PC-3 (cell line): Measurements from ENCODE around the gene DMGDH. TPM values are rescaled to one million over a fixed set of nuclear protein-coding genes. Genes with fewer than 3 reads are reported as not detected.
"Not testable (repeated sequence)": the region's sequence is repeated elsewhere in the genome, so short reads cannot be mapped to it uniquely, and the experiment has no call there.

Experiments
- ATAC-seq: fragments of 200-7000 bp; cut with Tn5 transposase; 2 replicates; pipeline ENCODE4 v1.9.1; 2020; ENCODE audit warnings: mild to moderate bottlenecking, moderate library complexity
- BruUV-seq: library from RNA; stranded (reverse); fragments of 400-500 nt; replicated peaks from 2 replicates; lab custom pipeline; 2021; lab: Mats Ljungman, UMichigan
- CTCF ChIA-PET: fragments of 300-600 bp; sonication (Branson Sonifier 250); formaldehyde crosslinking; loops from one replicate; lab custom pipeline; 2022; ENCODE audit warnings: antibody characterized with exemption; lab: Charles Lee
- POLR2A ChIA-PET: fragments of 300-600 bp; sonication (Branson Sonifier 250); formaldehyde crosslinking; loops from one replicate; lab custom pipeline; 2022; ENCODE audit warnings: antibody characterized with exemption; ENCODE audit not compliant: unreplicated experiment; lab: Charles Lee
- DNase-seq: peaks from one replicate; pipeline ENCODE4 v3.0.0-alpha.2; 2015
- H2AFZ ChIP-seq: fragments of 300-600 bp; sonication (generic); 2 replicates; pipeline ENCODE4 v1.6.0; 2016; ENCODE audit warnings: antibody characterized with exemption, low read length
- H3F3A ChIP-seq: fragments of 300-600 bp; sonication (generic); one replicate; pipeline ENCODE4 v1.6.0; 2017; ENCODE audit warnings: antibody characterized with exemption, low read length, control low read depth, mild to moderate bottlenecking; ENCODE audit not compliant: unreplicated experiment
- H3K27ac ChIP-seq: fragments of 300-600 bp; sonication (generic); 2 replicates; pipeline ENCODE4 v1.5.1; 2016; ENCODE audit warnings: mild to moderate bottlenecking, low read length
- H3K27me3 ChIP-seq: fragments of 300-600 bp; sonication (generic); 2 replicates; pipeline ENCODE4 v1.6.1; 2016; ENCODE audit warnings: low read length, mixed read lengths
- H3K36me3 ChIP-seq: fragments of 300-600 bp; sonication (generic); 2 replicates; pipeline ENCODE4 v1.6.1; 2016; ENCODE audit warnings: low read depth, mixed run types, low read length, mixed read lengths
- H3K4me1 ChIP-seq: fragments of 300-600 bp; sonication (generic); 2 replicates; pipeline ENCODE4 v1.5.1; 2016; ENCODE audit warnings: low read length; ENCODE audit not compliant: insufficient read depth
- H3K4me2 ChIP-seq: fragments of 300-600 bp; sonication (generic); 2 replicates; pipeline ENCODE4 v1.6.0; 2016; ENCODE audit warnings: low read length
- H3K4me3 ChIP-seq: fragments of 300-600 bp; sonication (generic); 2 replicates; pipeline ENCODE4 v1.5.1; 2016; ENCODE audit warnings: mild to moderate bottlenecking, low read length, mixed read lengths
- H3K79me2 ChIP-seq: fragments of 300-600 bp; sonication (generic); 2 replicates; pipeline ENCODE4 v1.6.1; 2017; ENCODE audit warnings: low read length, mixed read lengths
- H3K9ac ChIP-seq: fragments of 300-600 bp; sonication (generic); 2 replicates; pipeline ENCODE4 v1.6.0; 2016; ENCODE audit warnings: mild to moderate bottlenecking, low read length
- H3K9me2 ChIP-seq: fragments of 300-600 bp; sonication (generic); replicated peaks from 2 replicates; pipeline ENCODE4 v1.6.1; 2016; ENCODE audit warnings: mixed run types, low read length, mixed read lengths
- H3K9me3 ChIP-seq: fragments of 300-600 bp; sonication (generic); 2 replicates; pipeline ENCODE4 v1.6.1; 2016; ENCODE audit warnings: low read length, mixed read lengths
- H4K20me1 ChIP-seq: fragments of 300-600 bp; sonication (generic); 2 replicates; pipeline ENCODE4 v1.6.1; 2016; ENCODE audit warnings: low read length, mixed read lengths
- EZH2 ChIP-seq: fragments of 300-600 bp; sonication (generic); IDR thresholded peaks from one replicate; pipeline ENCODE4 v1.6.1; 2017; ENCODE audit warnings: antibody characterized with exemption, mild to moderate bottlenecking, low read length; ENCODE audit not compliant: unreplicated experiment
- EZH2phosphoT487 ChIP-seq: fragments of 300-600 bp; sonication (generic); IDR thresholded peaks from 2 replicates; pipeline ENCODE4 v1.6.1; 2018; ENCODE audit warnings: mild to moderate bottlenecking, antibody characterized with exemption, low read length, borderline replicate concordance
- intact Hi-C: fragments of 100-400 bp; cut with micrococcal nuclease; formaldehyde crosslinking; loops from 2 replicates; pipeline ENCODE4 v1.9.0; 2023
- total RNA-seq: library from RNA; depleted of rRNA; stranded (reverse); fragments of >200 nt; gene quantifications from 2 replicates; pipeline ENCODE4 v1.2.3, GENCODE V29; 2014
- TF ChIP-seq, protein P1 (sequence below): fragments of 300-600 bp; sonication (generic); conservative IDR thresholded peaks from 2 replicates; pipeline ENCODE4 v1.5.1; 2017; ENCODE audit warnings: antibody characterized with exemption, low read depth, mild to moderate bottlenecking, low read length

Gene DMGDH
- total RNA-seq, 1 experiment from 2014 or later: not detected

DNA sequence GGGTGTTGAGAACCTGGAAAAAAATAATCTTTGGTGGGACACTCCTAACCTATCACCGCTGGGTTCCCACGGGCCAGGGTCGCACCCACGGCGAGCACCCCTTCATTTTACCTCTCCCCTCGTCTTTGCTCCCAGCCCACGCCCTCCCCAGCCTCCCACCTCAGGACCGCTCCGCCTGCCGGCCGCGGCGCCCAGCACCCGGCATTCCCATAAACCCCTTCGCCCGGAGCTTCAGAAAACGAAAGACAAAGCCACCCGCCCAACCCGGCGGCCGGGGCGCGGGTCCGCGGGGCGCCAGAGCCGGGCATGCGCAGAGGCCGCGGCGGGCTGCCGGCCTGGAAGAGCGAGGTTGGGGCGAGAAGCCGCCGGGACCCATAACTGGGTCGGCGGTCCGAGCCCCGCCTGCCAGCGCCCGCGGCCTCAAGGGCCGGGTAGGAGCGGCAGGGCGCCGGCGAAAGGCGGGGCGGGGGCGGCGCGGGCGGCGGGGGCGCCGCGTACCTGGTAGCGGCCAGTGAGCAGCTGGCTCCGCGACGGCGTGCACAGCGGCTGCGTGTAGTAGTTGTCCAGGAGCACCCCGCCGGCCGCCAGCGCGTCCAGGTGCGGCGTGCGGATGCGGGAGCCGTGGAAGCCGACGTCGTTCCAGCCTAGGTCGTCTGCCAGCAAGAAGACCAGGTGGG, 84.9 kb downstream of the DMGDH start:
- Histone ChIP-seq H4K20me1 (no peaks in the 10 kb centered on the region), H3K36me3 (no peaks in the 10 kb centered on the region), H3F3A (no peaks in the 10 kb centered on the region), H3K27ac (peak overlapping the region; percentile 61), H3K9me2 (no peaks in the 10 kb centered on the region), H3K4me3 (peak overlapping the region; percentile 82), H3K4me1 (peaks cover 35% of the 10 kb centered on the region), H3K9me3 (no peaks in the 10 kb centered on the region), H2AFZ (peak overlapping the region; percentile 97), H3K9ac (peak overlapping the region; percentile 80), H3K27me3 (no peaks in the 10 kb centered on the region), H3K79me2 (no peaks in the 10 kb centered on the region), H3K4me2 (peak overlapping the region; percentile 97)
- intact Hi-C loops: no loop called here
- DNase-seq (peak; percentile 83), ATAC-seq (peak; percentile 73)
- CTCF ChIA-PET: interaction anchor here (0.7 to 1.2 kb wide), 2 partner anchors 40 to 263 kb away, joined by 3 read pairs; no protein-coding TSS in a partner anchor
- POLR2A ChIA-PET: interaction anchor here (0.6 kb wide), 1 partner anchor 1334 kb away, joined by 4 read pairs; no protein-coding TSS in a partner anchor
- TF ChIP-seq, protein P1, sequence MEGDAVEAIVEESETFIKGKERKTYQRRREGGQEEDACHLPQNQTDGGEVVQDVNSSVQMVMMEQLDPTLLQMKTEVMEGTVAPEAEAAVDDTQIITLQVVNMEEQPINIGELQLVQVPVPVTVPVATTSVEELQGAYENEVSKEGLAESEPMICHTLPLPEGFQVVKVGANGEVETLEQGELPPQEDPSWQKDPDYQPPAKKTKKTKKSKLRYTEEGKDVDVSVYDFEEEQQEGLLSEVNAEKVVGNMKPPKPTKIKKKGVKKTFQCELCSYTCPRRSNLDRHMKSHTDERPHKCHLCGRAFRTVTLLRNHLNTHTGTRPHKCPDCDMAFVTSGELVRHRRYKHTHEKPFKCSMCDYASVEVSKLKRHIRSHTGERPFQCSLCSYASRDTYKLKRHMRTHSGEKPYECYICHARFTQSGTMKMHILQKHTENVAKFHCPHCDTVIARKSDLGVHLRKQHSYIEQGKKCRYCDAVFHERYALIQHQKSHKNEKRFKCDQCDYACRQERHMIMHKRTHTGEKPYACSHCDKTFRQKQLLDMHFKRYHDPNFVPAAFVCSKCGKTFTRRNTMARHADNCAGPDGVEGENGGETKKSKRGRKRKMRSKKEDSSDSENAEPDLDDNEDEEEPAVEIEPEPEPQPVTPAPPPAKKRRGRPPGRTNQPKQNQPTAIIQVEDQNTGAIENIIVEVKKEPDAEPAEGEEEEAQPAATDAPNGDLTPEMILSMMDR: 0 out of 2 replicates have a peak, but pooled peaks have one; percentile 18
- no peak for TF ChIP-seq EZH2phosphoT487
- no TSS peak for BruUV-seq

DNA sequence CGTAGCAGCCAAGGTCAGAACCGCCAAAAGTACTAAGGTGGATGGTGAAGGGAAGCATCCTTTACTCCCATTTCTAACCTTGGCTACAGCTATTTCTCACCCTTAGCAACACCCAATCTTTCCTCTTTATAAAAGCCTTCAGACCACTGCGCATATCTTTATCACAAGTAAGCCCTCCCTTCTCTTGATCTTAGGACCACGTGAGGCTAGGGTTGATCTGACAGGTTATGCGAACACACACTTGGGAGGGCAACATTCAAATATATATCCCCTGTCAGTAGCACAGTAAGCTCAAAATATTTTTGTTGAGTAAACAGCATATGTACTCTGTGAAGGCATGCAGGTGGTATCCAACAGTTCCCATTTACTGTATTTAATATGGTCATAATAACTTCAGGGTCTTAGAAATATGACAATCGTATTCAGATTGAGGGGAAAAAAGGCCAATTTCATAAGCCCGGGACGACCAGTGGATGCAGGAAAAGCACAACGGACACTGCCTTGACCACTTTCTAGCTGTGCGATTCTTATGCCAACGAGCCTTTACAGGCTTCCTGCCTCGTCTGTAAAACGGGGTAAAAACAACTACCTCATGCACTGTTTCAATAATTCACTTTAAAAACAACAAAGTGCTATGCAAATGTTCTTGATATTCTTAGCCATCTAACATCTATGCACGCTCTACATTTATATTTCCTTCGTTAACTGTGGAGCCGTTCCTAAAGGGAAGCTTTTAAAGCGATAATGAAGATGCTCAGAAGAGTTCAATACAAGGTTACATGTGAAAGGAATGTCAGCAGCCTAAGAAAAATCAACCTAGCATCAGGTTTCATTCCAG, 85.7 kb downstream of the DMGDH start:
- CTCF ChIA-PET: interaction anchor here (1.2 kb wide), 1 partner anchor 41 kb away, joined by 3 read pairs; no protein-coding TSS in a partner anchor
- TF ChIP-seq EZH2 (no peak), EZH2phosphoT487 (no peak)
- TF ChIP-seq, protein P1: no peak
- H3K9ac ChIP-seq: peak overlapping the region; percentile 80
- H4K20me1 ChIP-seq: no peaks in the 10 kb centered on the region
- DNase-seq: peak; percentile 7
- no peaks in the 10 kb centered on the region for H3K27me3 ChIP-seq
- peak overlapping the region; percentile 97 for H3K4me2 ChIP-seq
- ATAC-seq: peak; percentile 5
- peaks cover 35% of the 10 kb centered on the region for H3K4me1 ChIP-seq
- no peaks in the 10 kb centered on the region for H3K9me2 ChIP-seq
- peak overlapping the region; percentile 61 for H3K27ac ChIP-seq
- POLR2A ChIA-PET: interaction anchor here (0.6 kb wide), 1 partner anchor 1335 kb away, joined by 4 read pairs; no protein-coding TSS in a partner anchor
- BruUV-seq: TSS peak; percentile 68
- no peaks in the 10 kb centered on the region for H3K79me2 ChIP-seq
- H2AFZ ChIP-seq: peak overlapping the region; percentile 97
- H3F3A ChIP-seq: no peaks in the 10 kb centered on the region
- H3K9me3 ChIP-seq: no peaks in the 10 kb centered on the region
- intact Hi-C loops: no loop called here
- H3K36me3 ChIP-seq: no peaks in the 10 kb centered on the region
- H3K4me3 ChIP-seq: peak overlapping the region; percentile 82

- H3K4me3 ChIP-seq: peak overlapping the region; percentile 82; the same call in 1 of the 2 replicates
- CTCF ChIA-PET, H4K20me1 ChIP-seq, BruUV-seq, H3K27ac ChIP-seq, H3K9me2 ChIP-seq, POLR2A ChIA-PET, H3K79me2 ChIP-seq, H3F3A ChIP-seq, intact Hi-C loops, H3K36me3 ChIP-seq, H3K9ac ChIP-seq, ATAC-seq, DNase-seq, H3K27me3 ChIP-seq, H3K9me3 ChIP-seq: not testable (repeated sequence)
- peak overlapping the region; percentile 97 for H3K4me2 ChIP-seq
- H2AFZ ChIP-seq: 0 out of 2 replicates have a peak overlapping the region, but pooled peaks have one; percentile 97
- peaks cover 35% of the 10 kb centered on the region for H3K4me1 ChIP-seq
Measured at GRCh38 chr5:78983194-78983593, 86.3 kb downstream of the DMGDH start.
